Vagina (tissue), 2 donors: ENCODE results near the gene ILDR2. TPM values are rescaled to one million over a fixed set of nuclear protein-coding genes. Genes with fewer than 3 reads are reported as not detected.

Experiments used
- DNase-seq, 2 donors: peaks; one replicate each; pipeline ENCODE4 v3.0.0-alpha.2; 2017; ENCODE audit errors: extremely low spot score in 2 of 2
- H3K27ac ChIP-seq: fragments of 200-600 bp; sonication (generic); one replicate; pipeline ENCODE4 v1.5.1; 2019
- H3K27me3 ChIP-seq: fragments of 200-600 bp; sonication (generic); one replicate; pipeline ENCODE4 v1.5.1; 2019
- H3K36me3 ChIP-seq, 2 donors: fragments of 200-600 bp; sonication (generic); one replicate each; pipeline ENCODE4 v1.5.1; 2017 to 2019
- H3K4me1 ChIP-seq: fragments of 200-600 bp; sonication (generic); one replicate; pipeline ENCODE4 v1.5.1; 2019
- H3K4me3 ChIP-seq, 2 donors: fragments of 200-600 bp; sonication (generic); 1 replicate in 1 of 2; 2 replicates in 1 of 2; pipeline ENCODE4 v1.5.1; 2016 to 2019
- H3K9me3 ChIP-seq: fragments of 200-600 bp; sonication (generic); one replicate; pipeline ENCODE4 v1.5.1; 2019
- CTCF ChIP-seq, 3 experiments: fragments of 450-650 bp in 2 of 3; fragments of 200-600 bp in 1 of 3; sonication (generic) in 1 of 3; IDR thresholded peaks; one replicate each; pipeline ENCODE4 v1.5.1; 2017 to 2019; ENCODE audit warnings: antibody characterized with exemption in 3 of 3, mild to moderate bottlenecking in 2 of 3, moderate library complexity in 2 of 3
- POLR2A ChIP-seq, 2 donors: fragments of 450-650 bp; IDR thresholded peaks; one replicate each; pipeline ENCODE4 v1.6.1; 2017; ENCODE audit warnings: antibody characterized with exemption in 2 of 2, mild to moderate bottlenecking in 2 of 2, moderate library complexity in 2 of 2
- POLR2AphosphoS5 ChIP-seq, 2 donors: sonication (generic); formaldehyde crosslinking; IDR thresholded peaks; one replicate each; pipeline ENCODE4 v1.9.0; 2017; ENCODE audit warnings: antibody characterized with exemption in 2 of 2, mild to moderate bottlenecking in 2 of 2, low read depth in 1 of 2; ENCODE audit not compliant: insufficient read depth in 1 of 2
- intact Hi-C: fragments of 100-400 bp; cut with DNase I; formaldehyde crosslinking; loops from one replicate; pipeline ENCODE4 v1.15.1; 2023
- total RNA-seq: library from RNA; depleted of rRNA; stranded (reverse); fragments of >200 nt; gene quantifications from one replicate; pipeline ENCODE4 v1.2.3, GENCODE V29; 2016

The ILDR2 gene
- total RNA-seq, 1 donor from 2014 or later, result 0.25 TPM

GRCh38 chr1:166869318-166870099, 105.8 kb downstream of the ILDR2 start:
- TF ChIP-seq POLR2AphosphoS5 (IDR thresholded peaks at IDR 0.05; ENCODE audit: insufficient read depth in 1 of 2, low read depth in 1 of 2) (no peak), CTCF (IDR thresholded peaks at IDR 0.05) (no peak), POLR2A (IDR thresholded peaks at IDR 0.05) (no peak)
- no peak for DNase-seq
- Histone ChIP-seq H3K27ac (no peak overlapping the region), H3K4me3 (no peak overlapping the region), H3K36me3 (peaks cover 0 to 9% of the 10 kb centered on the region in 2 donors), H3K27me3 (no peaks in the 10 kb centered on the region), H3K9me3 (no peaks in the 10 kb centered on the region), H3K4me1 (peaks cover 36% of the 10 kb centered on the region)
- intact Hi-C loops, result loop anchor here (10.0 kb wide), 1 partner anchor 365 kb away; no protein-coding TSS in a partner anchor

- DNase-seq, result no peak
- peaks cover 0 to 9% of the 10 kb centered on the region in 2 donors for H3K36me3 ChIP-seq
- peaks cover 27% of the 10 kb centered on the region for H3K4me1 ChIP-seq
- H3K27me3 ChIP-seq, result no peaks in the 10 kb centered on the region
- H3K4me3 ChIP-seq, result no peak overlapping the region
- H3K9me3 ChIP-seq, result no peaks in the 10 kb centered on the region
- H3K27ac ChIP-seq, result no peak overlapping the region
- no peak for TF ChIP-seq CTCF (IDR thresholded peaks at IDR 0.05)
- TF ChIP-seq POLR2A (IDR thresholded peaks at IDR 0.05), result no peak
- no peak for TF ChIP-seq POLR2AphosphoS5 (IDR thresholded peaks at IDR 0.05; ENCODE audit: insufficient read depth in 1 of 2, low read depth in 1 of 2)
- intact Hi-C loops, result no loop called here
Observed at GRCh38 chr1:166868639-166869038, 106.7 kb downstream of the ILDR2 start.

- H3K9me3 ChIP-seq, result no peaks in the 10 kb centered on the region
- no peak for TF ChIP-seq POLR2AphosphoS5 (IDR thresholded peaks at IDR 0.05; ENCODE audit: insufficient read depth in 1 of 2, low read depth in 1 of 2)
- TF ChIP-seq CTCF (IDR thresholded peaks at IDR 0.05), result no peak
- TF ChIP-seq POLR2A (IDR thresholded peaks at IDR 0.05), result no peak
- DNase-seq, result no peak
- intact Hi-C loops, result no loop called here
- H3K27me3 ChIP-seq, result no peaks in the 10 kb centered on the region
- no peak overlapping the region for H3K27ac ChIP-seq
- peaks cover 0 to 29% of the 10 kb centered on the region in 2 donors for H3K36me3 ChIP-seq
- H3K4me1 ChIP-seq, result peaks cover 7% of the 10 kb centered on the region
- H3K4me3 ChIP-seq, result no peak overlapping the region
Observed at GRCh38 chr1:166865926-166866325, 109.4 kb downstream of the ILDR2 start.

GRCh38 chr1:166859597-166859996, 115.7 kb downstream of the ILDR2 start:
- TF ChIP-seq CTCF (IDR thresholded peaks at IDR 0.05), result no peak
- TF ChIP-seq POLR2AphosphoS5 (IDR thresholded peaks at IDR 0.05; ENCODE audit: insufficient read depth in 1 of 2, low read depth in 1 of 2), result no peak
- TF ChIP-seq POLR2A (IDR thresholded peaks at IDR 0.05), result no peak
- H3K27me3 ChIP-seq, result no peaks in the 10 kb centered on the region
- no peak for DNase-seq
- H3K4me1 ChIP-seq, result no peaks in the 10 kb centered on the region
- intact Hi-C loops, result no loop called here
- peaks cover 0 to 59% of the 10 kb centered on the region in 2 donors for H3K36me3 ChIP-seq
- H3K27ac ChIP-seq, result no peak overlapping the region
- no peaks in the 10 kb centered on the region for H3K9me3 ChIP-seq
- no peak overlapping the region for H3K4me3 ChIP-seq
